Midbrain (tissue), 1 donor: ENCODE data around the gene ZNF219.
A peak's percentile ranks its signal among the peaks of the same experiment; 100 is the strongest.

Experiments used
- DNase-seq: peaks from one replicate; lab custom pipeline; 2025; lab: John Stamatoyannopoulos, UW

Gene ZNF219

DNA sequence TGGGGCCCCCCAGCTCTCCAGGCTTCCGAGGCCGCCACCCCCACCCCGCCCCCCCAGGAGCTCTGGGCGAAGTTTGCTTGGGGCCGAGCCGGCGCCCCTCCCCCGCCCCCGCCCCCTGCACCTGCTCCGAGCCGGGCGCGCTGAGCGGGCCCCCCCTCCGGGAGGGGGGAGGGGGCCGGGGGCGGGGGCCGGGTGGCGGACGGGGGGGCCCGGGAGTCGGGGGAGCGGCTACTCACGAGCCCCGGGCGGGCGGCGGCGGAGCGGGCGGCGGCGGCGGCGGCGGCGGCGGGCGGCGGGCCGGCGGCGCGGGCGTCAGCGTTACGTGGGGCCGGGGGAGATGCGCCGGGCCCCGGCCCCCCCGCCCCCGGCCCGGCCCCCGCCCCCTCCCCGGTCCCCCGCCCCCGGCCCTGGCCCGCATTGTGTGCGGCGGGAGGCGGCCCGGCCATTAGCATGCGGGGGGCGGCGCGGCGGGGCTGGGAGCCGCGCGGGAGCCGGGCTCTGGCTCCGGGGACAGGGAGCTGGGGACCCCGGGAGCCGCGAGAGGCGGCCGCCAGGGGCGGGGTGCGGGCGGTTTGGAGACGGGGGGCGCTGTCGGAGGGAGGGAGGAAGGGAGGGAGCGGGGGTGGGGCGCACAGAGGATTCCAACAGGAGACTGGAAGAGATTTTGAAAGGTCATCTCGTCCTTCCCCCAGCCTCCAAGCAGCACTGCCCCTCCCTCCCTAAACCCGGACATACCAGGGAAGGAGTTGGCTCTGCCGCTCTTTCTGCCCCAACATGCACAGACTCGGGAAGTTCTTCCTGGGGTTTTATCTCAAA lies at the start of gene ZNF219:
TSS of gene ZNF219 (minus strand) at position 580 of the 816 bp plus-strand sequence. CDS start 5,064 bp downstream, outside the sequence.
- DNase-seq: peak; percentile 40

DNA sequence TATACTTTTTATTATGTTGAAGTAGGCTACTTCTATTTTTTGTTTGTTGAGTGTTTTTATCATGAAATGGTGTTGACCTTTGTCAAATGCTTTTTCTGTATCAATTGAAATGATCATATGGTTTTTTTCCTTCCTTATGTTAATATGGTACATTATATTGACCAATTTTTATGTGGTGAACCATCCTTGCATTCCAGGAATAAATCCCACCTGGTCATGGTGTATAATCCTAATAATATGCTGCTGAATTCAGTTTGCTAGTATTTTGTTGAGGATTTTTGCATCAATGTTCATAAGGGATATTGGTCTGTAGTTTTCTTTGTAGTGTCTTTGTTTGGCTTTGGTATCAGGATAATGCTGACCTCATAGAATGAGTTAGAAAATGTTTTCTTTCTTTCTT lies 47.0 kb upstream of the ZNF219 start:
- no peak for DNase-seq

- DNase-seq: no peak
These were observed 43.9 kb upstream of the ZNF219 start for GRCh38 chr14:21142357-21142756.

- no peak for DNase-seq
These were observed 37.6 kb upstream of the ZNF219 start for GRCh38 chr14:21136024-21136423.

DNA sequence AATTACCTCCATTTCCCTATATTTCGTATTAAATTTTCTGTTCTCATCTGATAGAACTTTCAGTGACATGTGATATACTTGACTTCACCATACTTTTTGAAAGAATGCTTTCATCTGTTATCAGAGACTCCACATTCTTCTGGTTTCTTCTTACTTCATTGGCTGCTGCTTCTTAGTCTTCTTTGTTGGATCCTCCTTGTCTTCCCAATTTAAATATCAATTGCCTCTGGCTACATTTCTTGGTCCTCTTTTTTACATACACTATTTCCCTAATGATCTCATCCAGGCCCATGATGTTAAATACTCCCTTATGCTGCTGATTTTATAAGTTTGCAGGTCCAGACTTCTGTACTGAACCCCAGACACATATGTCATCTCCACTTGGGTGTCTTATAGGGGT lies 35.4 kb upstream of the ZNF219 start:
- no peak for DNase-seq

- DNase-seq: no peak
These were observed 25.0 kb upstream of the ZNF219 start for GRCh38 chr14:21123429-21123828.

DNA sequence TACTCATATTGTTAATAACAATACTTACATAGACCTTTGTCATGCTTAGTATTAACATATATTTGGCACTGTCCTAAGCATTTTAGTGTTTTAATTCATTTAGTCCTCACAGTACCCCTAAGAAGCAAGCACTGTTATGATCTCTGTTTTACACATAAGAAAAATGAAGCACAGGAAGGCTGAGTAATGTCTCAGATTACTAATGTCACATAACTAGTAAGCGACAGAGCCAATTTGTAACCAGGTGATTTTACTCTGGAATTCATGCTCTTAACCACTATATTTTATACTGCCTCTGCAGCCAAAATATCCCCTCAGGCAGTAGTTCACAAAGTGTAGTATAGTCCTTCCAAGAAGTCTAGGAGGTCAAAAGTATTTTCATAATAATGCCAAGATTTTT lies 22.7 kb upstream of the ZNF219 start:
- no peak for DNase-seq

GRCh38 chr14:21120686-21121085 lies 22.2 kb upstream of the ZNF219 start:
- DNase-seq: no peak

DNA sequence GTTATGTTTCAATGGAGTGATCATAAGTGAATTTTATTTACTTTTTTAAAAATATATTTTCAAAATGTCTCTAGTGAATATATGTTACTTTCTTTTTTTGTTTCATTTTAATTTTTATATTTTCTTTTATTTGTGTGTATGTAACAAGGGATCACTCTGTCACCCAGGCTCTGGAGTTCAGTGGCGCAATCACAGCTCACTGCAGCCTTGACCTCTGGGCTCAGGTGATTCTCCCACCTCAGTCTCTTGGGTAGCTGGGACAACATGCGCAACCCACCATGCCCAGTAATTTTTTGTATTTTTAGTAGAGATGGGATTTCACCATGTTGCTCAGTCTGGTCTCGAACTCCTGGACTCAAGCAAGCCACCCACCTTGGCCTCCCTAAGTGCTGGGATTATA lies 20.5 kb upstream of the ZNF219 start:
- DNase-seq: no peak

GRCh38 chr14:21113369-21113768 lies 14.9 kb upstream of the ZNF219 start:
- no peak for DNase-seq

GRCh38 chr14:21112255-21112654 lies 13.8 kb upstream of the ZNF219 start:
- no peak for DNase-seq

- no peak for DNase-seq
These were observed 11.1 kb upstream of the ZNF219 start for GRCh38 chr14:21109377-21110138.

GRCh38 chr14:21108791-21109190 lies 10.3 kb upstream of the ZNF219 start:
- no peak for DNase-seq

DNA sequence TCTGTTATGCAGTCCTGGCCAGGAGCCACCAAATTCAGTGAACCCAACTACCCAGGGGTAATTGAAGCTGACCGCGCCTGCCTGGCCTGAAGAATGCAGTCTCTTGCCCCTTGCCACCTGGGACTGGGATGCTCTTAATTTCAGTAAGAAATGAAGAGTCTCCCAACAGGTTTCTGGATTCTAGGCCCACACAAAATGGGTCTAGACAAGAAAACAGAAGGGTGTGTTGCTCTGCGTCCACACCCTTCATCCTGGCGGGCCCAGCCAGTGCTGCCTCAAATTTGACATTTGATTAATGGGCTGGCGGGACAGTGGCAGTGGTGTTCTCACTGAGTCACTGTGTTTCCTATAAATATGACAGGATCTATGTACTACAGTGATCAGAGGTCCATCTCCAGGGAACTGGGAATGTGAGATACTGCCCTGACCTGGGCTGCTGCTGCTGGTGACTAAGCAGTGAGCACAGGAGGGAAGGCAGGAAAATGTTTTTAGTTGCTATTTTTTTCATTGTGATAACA lies 8.9 kb upstream of the ZNF219 start:
- DNase-seq: no peak

DNA sequence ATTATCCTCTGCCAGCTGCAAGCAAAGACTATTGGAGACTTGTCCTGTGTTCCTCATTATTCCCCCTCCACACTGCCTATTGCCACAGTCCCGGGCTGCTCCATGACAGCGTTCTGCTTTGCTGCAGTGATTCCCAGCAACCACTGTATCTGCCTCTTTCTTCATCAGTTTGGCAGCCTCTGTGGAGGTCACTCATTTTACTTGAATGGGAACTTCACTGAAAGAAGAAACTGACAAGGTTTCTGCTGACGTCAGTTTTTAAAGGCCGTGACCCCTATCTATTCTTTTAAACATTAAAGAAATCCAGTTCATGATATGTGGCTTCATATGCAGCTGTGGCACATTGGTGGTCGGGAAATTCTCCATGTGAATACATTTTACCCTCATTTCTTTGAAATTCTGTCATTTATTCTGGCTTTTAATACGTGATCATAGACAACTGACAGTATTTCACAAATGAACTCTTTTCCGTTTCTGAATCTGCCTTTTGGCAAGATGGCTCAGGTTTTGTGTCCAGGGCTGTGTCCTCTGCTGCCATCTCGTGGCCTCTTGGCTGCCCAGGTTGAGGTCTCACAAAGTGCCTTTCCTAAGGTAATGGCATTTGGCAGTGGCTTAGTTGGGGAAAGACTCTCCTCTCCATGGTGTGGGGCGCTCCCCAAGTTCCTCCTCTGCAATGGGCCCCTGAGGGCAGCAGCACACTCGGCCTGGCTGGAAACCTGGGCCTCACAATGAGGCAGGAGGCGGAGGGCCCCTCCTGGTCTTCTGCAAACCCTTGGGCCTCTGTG lies 8.2 kb upstream of the ZNF219 start:
- DNase-seq: peak; percentile 80

- DNase-seq: no peak
These were observed 7.7 kb upstream of the ZNF219 start for GRCh38 chr14:21106176-21106497.

GRCh38 chr14:21105095-21105494 lies 6.6 kb upstream of the ZNF219 start:
- no peak for DNase-seq

DNA sequence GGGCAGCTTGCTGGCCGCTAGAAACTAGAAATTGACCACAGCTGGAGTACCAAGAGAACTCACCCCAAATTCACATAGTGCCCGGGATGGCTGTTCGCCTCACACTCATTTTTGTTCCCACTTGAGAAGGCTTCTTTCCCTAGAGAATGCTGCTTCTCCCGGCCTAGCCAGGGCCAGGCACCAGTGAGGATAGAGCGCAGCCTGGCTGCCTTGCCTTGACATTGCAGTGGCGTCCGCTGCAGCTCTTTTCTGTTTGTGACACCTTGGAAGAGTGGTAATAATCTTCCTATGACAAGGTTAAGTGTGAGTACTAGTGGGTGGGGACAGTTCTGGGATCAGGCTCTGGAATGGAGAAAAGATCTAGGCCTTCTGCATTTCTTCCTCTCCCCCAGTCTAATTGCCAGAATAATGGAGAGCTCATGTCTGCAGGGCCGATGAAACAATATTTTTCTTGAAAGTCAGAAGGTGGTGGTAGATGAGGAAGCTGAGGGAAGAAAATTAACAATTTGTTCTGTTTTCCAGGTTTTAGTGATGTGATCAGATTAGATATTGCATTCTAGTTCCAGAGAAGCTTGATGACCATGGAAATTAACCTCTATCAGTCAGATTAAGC lies 6.1 kb upstream of the ZNF219 start:
- DNase-seq: peak; percentile 71

- peak; percentile 96 for DNase-seq
These were observed 5.4 kb upstream of the ZNF219 start for GRCh38 chr14:21103710-21104447.

GRCh38 chr14:21103411-21103709 lies 4.9 kb upstream of the ZNF219 start:
- DNase-seq: no peak
